GM12873 (cell line): Measurements from ENCODE around the gene ARHGAP32.

Experiments
- TF ChIP-seq, protein P1 (sequence below): IDR thresholded peaks from 2 replicates; pipeline ENCODE4 v1.5.1; 2012; ENCODE audit warnings: low read depth, mild to moderate bottlenecking, moderate library complexity, low read length, control low read depth; ENCODE audit not compliant: insufficient read depth; ENCODE audit errors: missing control alignments

The ARHGAP32 gene

GRCh38 chr11:129202646-129203045 is 10.5 kb upstream of the ARHGAP32 start:
- TF ChIP-seq, protein P1, sequence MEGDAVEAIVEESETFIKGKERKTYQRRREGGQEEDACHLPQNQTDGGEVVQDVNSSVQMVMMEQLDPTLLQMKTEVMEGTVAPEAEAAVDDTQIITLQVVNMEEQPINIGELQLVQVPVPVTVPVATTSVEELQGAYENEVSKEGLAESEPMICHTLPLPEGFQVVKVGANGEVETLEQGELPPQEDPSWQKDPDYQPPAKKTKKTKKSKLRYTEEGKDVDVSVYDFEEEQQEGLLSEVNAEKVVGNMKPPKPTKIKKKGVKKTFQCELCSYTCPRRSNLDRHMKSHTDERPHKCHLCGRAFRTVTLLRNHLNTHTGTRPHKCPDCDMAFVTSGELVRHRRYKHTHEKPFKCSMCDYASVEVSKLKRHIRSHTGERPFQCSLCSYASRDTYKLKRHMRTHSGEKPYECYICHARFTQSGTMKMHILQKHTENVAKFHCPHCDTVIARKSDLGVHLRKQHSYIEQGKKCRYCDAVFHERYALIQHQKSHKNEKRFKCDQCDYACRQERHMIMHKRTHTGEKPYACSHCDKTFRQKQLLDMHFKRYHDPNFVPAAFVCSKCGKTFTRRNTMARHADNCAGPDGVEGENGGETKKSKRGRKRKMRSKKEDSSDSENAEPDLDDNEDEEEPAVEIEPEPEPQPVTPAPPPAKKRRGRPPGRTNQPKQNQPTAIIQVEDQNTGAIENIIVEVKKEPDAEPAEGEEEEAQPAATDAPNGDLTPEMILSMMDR: no peak

- TF ChIP-seq, protein P1: no peak
Observed at GRCh38 chr11:129195682-129196081, 3.6 kb upstream of the ARHGAP32 start.

DNA sequence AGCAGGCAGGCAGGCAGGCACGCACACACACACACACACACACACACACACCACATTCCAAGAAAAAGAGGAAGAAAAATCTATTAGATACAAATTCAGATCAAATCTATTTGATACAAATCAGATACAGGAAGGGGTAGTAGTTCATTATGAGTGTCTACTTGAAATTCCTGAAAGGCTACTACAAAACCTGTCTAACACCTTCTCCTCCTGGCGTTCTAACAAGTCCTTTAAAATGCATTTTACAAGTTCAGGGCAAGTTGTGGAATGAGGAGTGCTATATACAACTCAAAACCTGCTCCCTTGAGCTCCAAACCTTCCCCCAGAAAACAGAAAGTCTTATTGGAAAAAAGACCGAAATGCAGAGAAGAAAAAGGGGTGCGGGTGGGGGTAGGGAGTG is 476 bp downstream of the ARHGAP32 start:
- TF ChIP-seq, protein P1: no peak

GRCh38 chr11:129190087-129190486 is 2.0 kb downstream of the ARHGAP32 start:
- TF ChIP-seq, protein P1: no peak

DNA sequence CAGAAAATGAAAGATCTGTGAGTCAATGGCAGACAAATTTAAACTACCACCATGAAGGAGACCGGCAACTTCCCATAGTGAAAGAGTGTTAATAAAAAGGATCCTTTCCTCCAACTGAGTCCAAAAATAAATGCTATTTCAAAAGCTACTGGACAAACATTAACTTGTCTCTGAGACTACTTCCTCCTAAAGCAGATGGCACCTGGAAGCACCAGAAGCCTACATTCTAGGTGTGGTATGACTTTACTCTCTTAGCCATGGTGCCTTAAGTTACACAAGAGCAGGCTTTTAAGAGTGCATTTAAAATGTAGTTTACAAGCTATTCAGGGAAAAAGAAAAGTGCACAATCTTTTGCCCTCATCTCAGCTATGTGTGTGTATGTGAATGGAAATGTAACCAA is 2.5 kb downstream of the ARHGAP32 start:
- TF ChIP-seq, protein P1: no peak

DNA sequence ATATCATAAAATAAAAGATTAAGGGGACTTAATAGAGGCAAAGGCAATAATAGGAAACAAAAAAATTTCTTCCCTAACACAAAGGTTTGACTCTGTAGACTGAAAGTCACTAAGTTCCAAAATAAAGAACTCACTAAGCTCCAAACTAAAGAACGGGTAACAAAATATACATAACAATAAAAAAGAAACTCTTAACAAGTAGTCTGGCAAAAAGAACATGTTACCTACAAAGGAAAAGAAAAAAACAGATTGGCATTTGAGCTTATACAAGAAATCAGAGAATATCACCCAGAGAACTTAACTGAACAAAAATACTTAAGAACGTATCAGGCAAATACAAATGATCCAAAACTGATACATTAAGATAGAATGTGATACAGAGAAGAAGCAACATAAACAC is 7.5 kb downstream of the ARHGAP32 start:
- TF ChIP-seq, protein P1: no peak

- TF ChIP-seq, protein P1: no peak
Observed at GRCh38 chr11:129167315-129167714, 24.8 kb downstream of the ARHGAP32 start.
